HEK293 (cell line): ENCODE measurements around the gene TPMT.
"Not testable (repeated sequence)": the region's sequence is repeated elsewhere in the genome, so short reads cannot be mapped to it uniquely, and the experiment has no call there.

Source experiments
- CTCF ChIP-seq: fragments of 450-650 bp; formaldehyde crosslinking; IDR thresholded peaks from 2 replicates; pipeline ENCODE4 v1.5.1; 2016; ENCODE audit warnings: missing biosample characterization, missing genetic modification characterization
- ZNF274 ChIP-seq, 2 experiments: fragments of 200-500 bp in 1 of 2; fragments of 450-650 bp in 1 of 2; sonication (Bioruptor generic) in 1 of 2; formaldehyde crosslinking in 1 of 2; IDR thresholded peaks; 2 replicates each; pipeline versions ENCODE4 v1.5.1 to v1.6.1; 2014 to 2016; ENCODE audit warnings: borderline replicate concordance in 1 of 2, inconsistent platforms in 1 of 2, low read length in 1 of 2, missing biosample characterization in 1 of 2, missing genetic modification characterization in 1 of 2
- ZNF354C ChIP-seq: fragments of 450-650 bp; formaldehyde crosslinking; IDR thresholded peaks from 2 replicates; pipeline ENCODE4 v1.5.1; 2016; ENCODE audit warnings: missing biosample characterization, missing genetic modification characterization, low read depth, borderline replicate concordance

- 0 out of 2 replicates have a peak, but pooled peaks have one; percentile 51 for TF ChIP-seq ZNF354C
- TF ChIP-seq CTCF; ZNF274 (IDR thresholded peaks at IDR 0.05; ENCODE audit: low read length); ZNF274 (tag by site-specific recombination; IDR thresholded peaks at IDR 0.05; ENCODE audit: borderline replicate concordance): not testable (repeated sequence)
Observed at GRCh38 chr6:18151391-18151790, 3.5 kb downstream of the TPMT start.
